T-helper 9 cell (primary cell): ENCODE data around the gene HRNR.
A peak's percentile ranks its signal among the peaks of the same experiment; 100 is the strongest.

ENCODE experiments used
- DNase-seq: peaks from one replicate; pipeline ENCODE4 v3.0.0-alpha.2; 2020

Gene HRNR

GRCh38 chr1:152188673-152189591, 35.1 kb downstream of the HRNR start:
- peak; percentile 76 for DNase-seq

- no peak for DNase-seq
Observed at GRCh38 chr1:152186556-152187285, 37.3 kb downstream of the HRNR start.

- peak; percentile 5 for DNase-seq
Observed at GRCh38 chr1:152185544-152186391, 38.2 kb downstream of the HRNR start.

GRCh38 chr1:152182944-152183361, 41.0 kb downstream of the HRNR start:
- DNase-seq: no peak

DNA sequence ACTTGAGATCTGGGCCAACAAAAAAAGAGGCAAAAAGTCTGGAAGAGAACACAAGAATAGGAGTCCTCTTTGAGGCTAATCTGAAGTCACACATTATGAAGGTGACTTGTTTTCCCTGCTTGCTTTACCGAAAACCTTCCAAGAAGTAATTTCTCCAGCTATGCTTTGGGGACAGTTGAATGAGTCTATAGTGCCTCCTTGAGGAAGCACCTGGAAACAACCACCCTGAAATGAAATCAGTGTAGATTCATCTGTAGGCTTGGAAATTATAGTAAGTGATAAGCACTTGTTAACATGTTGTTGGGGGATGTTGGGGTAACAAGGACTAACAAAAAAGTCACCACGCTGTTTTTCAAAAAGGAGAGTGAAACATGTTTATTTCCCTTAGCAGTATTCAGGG, 41.6 kb downstream of the HRNR start:
- no peak for DNase-seq

DNA sequence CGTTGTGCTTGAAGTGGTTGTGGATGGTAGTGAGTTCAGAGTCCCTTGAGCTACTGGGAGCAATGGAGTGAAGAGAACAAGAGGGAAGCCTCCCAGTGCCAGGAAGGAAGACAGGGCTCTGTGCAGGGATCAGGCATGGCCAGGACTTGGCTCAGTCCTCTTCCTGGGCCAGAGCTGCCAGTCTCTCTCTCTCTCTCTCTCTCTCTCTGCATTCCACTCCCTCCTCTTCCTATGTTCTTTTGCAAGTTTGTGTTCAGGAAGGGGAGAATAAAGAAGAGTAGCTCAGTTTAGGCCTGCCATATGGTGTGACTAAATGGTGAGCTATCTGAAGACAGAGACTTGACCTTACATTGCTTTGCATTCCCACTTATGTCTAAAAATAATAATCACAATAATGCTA, 44.4 kb downstream of the HRNR start:
- DNase-seq: no peak

DNA sequence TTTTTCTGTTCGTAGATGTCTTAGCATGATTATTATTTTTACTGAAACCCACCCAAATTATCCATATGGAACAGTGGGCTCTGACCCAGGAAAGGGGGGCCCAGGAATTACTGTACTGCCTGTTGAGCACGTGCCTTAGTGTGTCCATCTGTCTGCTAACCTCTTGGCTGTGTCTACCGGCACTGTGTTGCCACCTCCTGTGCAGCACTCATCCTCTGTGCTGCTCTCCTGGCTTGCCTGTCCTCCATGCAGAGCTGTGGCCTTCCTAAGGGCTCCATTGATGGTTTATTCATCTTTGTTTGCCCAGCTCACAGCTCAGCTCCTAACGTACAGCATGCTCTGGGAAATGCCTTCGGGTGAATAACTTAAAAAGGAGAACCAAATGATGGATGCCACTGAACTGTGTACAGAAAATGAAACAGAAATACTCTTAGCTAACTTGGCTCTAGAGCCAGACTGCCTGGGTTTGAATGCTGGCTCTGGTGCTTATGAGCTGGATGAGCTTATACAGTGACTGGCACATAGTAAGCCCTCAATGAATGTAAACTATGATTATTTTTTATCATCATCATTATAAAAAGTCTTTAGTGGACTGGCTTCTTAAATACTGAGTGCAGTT, 53.6 kb downstream of the HRNR start:
- no peak for DNase-seq

GRCh38 chr1:152169366-152170025, 54.5 kb downstream of the HRNR start:
- DNase-seq: no peak

DNA sequence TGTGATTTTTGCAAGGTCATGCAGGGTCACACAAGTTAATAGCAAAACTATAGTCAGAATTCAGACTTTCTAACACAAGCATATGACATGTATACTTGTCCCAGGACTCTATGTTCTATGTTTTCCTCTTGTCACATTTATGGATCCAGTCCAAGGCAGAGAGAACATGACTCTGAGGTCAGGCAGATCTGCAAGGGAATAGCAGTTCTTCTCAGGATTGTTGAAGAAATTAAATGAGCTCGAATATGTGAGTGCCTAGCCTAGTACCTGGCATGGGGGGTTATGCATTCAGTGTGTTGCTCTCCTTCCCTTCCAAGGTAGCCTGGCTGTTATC, 55.5 kb downstream of the HRNR start:
- DNase-seq: no peak

GRCh38 chr1:152167835-152168534, 56.0 kb downstream of the HRNR start:
- no peak for DNase-seq

GRCh38 chr1:152166966-152167365, 57.0 kb downstream of the HRNR start:
- DNase-seq: no peak

GRCh38 chr1:152165286-152166077, 58.5 kb downstream of the HRNR start:
- no peak for DNase-seq

- DNase-seq: no peak
Observed at GRCh38 chr1:152164517-152165136, 59.4 kb downstream of the HRNR start.

GRCh38 chr1:152162792-152163463, 61.1 kb downstream of the HRNR start:
- no peak for DNase-seq
